Globus pallidus (tissue), 1 donor: ENCODE measurements around the gene CYP1B1.

ENCODE experiments used
- DNase-seq: peaks from one replicate; pipeline ENCODE4 v3.0.0-alpha.2; 2015; ENCODE audit warnings: low spot score

Gene CYP1B1

DNA sequence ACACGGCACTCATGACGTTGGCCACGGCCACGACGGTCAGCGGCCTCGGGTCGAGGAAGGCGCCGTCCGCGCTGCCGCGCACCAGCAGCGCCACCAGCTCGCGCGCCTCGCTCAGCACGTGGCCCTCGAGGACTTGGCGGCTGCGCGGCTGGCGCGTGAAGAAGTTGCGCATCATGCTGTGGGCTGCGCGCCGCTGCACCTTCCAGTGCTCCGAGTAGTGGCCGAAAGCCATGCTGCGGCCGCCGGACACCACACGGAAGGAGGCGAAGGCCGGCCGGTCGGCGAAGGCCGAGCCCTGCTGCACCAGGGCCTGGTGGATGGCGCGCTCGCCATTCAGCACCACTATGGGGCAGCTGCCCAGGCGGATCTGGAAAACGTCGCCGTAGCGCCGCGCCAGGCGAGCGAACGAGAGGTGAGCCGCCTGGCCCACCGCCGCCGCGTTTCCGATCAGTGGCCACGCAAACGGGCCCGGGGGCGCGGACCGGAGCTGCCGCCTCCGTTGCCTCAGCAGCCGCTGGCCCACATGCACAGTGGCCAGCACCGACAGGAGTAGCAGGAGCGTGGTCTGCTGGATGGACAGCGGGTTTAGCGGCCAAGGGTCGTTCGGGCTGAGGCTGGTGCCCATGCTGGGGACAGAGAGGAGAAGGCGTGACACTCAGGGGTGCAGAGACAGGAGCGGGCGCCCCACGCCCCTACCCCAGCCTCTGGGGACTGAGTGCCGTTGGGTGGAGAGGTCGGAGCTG is 1.0 kb downstream of the CYP1B1 start:
- DNase-seq = no peak

GRCh38 chr2:38074058-38074763 is 1.7 kb downstream of the CYP1B1 start:
- DNase-seq = no peak

- no peak for DNase-seq
Measured at GRCh38 chr2:38073211-38074057, 2.5 kb downstream of the CYP1B1 start.

DNA sequence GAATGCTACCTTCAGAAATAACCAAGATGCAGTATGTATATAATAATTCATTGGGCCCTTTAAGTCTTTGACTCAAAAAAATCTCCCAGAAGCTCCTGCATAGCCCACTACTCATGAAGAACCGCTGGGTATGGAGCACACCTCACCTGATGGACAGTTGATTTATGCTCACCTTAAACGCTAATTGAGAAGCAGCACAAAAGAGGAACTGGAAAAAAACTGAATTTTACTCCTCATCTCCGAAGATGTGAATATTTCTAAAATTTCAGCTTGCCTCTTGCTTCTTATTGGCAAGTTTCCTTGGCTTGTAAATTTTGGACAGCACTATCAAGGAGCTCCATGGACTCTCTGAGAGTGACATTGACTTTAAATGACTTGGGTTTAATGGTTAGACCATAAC is 5.5 kb downstream of the CYP1B1 start:
- no peak for DNase-seq

GRCh38 chr2:38068234-38068633 is 7.7 kb downstream of the CYP1B1 start:
- DNase-seq = no peak

DNA sequence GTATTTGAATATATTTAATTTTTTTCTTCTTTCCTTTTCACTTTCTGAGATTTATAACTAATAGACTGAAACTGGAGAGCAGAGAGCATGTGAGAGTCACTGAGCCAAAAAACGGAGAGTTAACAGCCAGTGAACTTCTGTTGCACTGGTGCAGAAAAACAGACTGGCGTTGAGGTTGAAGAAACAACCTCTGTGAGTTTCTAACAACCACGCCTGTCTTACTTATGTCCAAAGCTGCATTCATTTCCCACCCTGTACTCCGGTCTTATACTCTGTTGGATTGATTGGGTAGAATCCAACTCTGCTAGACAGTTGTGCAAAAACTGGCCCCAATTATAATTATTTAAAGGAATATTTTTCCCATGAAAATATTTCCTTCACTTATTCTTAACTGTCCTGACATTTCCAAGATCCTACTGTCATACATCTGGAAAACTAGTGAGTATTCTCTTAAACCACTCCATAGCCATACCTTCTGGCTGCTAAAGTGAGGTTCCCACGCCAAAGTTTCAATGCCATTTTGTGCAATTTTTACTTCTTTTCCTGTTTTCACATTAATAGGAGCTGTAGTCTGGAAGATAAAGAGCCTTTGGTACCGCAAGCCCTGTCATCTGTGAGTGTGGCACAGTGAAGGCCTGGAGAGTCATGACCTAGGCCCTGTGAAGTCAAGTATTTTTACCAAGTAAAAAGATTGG is 9.4 kb downstream of the CYP1B1 start:
- DNase-seq = no peak

DNA sequence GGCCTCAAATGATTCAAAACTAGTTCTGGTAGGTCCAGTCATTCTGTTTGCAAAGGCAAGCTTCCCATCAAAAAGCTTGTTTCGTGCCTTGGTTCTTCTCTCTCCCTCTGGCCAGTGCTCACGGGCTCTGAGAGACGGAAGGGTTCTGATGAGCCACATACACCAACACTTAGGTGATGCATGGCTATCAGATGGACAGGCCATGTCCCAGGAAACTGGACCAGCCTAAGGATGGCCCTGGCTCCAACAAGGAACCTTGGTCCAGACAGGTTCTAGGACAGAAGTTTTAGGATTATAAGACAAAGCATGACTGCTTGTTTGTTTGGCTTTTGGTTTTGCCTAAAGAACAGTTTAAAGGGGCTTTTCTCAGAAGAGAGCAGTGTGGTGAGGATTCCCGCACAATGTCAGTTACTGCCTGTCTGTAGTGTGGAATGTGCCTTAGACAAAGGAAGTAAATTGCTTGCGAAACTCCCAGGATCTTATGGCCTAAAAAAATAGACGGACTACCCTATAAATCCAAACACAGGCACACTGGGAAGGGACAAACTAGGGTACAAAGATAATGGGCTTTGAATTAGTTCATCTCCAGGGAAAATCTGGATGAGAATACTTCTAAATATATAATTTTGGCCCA is 10.3 kb downstream of the CYP1B1 start:
- no peak for DNase-seq

GRCh38 chr2:38064801-38065501 is 11.0 kb downstream of the CYP1B1 start:
- no peak for DNase-seq

DNA sequence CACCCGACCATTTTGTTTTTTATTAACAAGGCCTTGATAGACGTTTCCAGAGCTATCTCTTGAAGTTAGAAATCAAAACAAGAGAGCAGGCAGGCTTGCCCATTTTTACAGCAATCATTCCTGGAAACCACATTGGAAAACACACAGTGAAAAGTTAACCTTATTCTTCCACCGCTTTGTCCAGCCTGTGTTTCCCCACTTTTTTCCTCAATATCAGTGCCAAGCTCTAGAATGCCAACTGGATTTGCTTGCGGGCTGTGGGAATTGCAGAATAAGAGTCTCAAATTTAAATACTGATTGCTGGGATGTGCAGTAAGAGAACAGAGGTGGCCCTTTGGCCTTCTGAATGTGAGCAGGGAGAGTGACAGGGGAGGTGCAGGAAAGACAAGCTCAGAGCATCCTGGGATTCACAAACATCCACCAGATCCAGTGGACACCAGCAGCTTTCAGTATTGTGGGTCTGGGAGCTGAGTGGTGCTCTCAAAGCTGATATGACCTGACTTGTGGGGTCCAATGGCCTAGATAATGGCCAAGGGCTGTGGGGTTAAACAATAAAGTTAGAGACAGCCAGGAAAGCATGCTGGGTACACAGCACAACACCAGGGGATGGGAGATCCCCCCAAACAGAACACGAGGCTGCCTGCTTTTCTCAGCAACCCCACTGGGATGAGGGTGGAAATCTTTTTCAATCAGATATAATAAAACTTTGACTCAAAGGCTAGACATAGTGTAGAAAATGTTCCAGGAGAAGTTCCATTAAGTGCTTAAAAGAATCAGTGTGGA is 15.5 kb downstream of the CYP1B1 start:
- no peak for DNase-seq

DNA sequence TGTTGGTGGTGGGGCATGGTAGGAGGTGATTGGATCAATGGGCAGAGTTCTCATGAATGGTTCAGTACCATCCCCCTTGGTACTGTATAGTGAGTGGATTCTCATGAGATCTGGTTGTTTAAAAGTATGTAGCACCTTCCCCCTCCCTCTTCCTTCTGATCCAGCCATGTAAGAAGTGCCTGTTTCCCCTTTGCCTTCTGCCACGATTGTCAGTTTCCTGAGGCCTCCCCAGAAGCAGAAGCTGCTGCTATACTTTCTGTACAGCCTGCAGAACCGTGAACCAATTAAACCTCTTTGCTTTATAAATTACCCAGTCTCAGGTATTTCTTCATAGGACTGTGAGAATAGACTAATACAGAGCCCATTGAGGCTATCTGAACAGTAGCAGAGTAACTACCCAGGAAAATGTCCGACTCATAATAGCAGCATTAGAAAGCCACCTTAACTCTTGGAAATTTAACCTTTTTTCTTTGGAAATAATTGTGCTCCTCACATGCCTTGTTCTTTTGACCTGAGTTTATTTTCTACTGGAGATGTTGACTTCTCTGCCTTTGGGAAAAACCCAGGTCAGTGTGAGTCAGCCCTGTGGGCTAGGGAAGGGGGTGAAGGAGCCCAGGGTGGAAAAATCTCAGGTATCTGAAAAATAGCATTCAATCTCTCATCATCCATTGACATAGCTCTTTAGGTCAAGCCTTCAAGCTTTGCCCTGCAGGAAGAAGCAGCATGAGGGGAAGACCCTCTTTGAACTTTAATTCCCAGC is 18.1 kb downstream of the CYP1B1 start:
- no peak for DNase-seq

- DNase-seq = no peak
Measured at GRCh38 chr2:38056216-38056615, 19.7 kb downstream of the CYP1B1 start.

- no peak for DNase-seq
Measured at GRCh38 chr2:38045811-38046210, 30.1 kb downstream of the CYP1B1 start.

- no peak for DNase-seq
Measured at GRCh38 chr2:38039121-38039910, 36.6 kb downstream of the CYP1B1 start.

DNA sequence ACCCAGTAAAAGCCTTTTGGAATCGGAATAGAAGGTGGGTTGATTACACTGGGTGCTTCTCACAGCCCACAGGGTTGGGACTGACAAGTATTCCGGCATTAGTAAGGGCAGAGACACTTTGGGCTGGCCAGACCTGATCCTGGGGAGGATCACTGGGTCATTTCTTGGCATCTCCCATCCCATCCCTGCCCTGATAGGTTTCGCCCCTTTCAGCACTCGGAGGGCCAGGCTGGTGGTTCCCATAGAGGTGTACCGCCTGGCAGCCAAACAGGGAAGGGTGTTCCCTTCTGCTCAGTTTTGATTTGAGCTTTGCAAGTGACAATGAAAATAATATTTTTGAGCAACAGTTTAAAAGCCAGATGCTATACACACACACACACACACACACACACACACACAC is 37.3 kb downstream of the CYP1B1 start:
- no peak for DNase-seq

- no peak for DNase-seq
Measured at GRCh38 chr2:38037757-38038621, 38.0 kb downstream of the CYP1B1 start.

DNA sequence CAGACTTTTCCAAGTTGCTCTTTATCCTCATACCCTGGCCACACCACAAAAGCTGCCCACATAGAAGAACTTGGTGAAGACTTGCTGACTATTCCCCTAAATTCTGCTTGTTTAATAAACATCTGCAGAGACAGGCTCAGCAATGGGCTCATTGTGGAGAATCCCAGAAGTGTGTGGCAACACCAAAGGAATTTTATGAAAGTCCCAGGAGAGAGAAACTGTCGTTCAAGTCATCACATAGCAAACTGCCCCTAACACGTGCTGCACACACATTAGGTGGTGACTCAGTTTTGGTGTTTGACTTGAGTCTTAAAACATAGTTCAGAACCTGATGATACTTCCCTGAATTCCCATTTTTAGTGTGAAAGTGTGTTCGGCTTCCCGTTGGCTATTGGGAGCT is 38.6 kb downstream of the CYP1B1 start:
- DNase-seq = no peak

GRCh38 chr2:38035968-38036367 is 40.0 kb downstream of the CYP1B1 start:
- DNase-seq = no peak

DNA sequence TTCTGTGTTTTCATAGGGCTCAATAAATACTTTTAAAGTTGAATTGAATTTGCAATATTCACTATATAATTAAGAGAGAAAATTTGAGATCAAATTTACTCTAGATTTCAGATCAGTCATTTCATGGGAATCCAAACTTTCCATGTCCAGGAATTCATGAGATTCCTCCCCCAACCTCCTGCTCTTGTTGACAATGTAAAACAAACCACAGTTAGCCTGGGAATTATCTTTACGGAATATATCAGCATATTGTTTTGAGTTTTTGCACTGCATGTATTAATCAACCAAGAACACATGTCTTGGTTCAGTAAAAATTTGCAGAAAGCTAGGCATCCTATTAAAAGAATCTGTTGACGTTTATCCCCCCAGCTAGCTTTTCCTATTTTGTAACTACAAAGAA is 42.3 kb downstream of the CYP1B1 start:
- no peak for DNase-seq
